ENCODE results near the gene ATXN8OS.

DNA sequence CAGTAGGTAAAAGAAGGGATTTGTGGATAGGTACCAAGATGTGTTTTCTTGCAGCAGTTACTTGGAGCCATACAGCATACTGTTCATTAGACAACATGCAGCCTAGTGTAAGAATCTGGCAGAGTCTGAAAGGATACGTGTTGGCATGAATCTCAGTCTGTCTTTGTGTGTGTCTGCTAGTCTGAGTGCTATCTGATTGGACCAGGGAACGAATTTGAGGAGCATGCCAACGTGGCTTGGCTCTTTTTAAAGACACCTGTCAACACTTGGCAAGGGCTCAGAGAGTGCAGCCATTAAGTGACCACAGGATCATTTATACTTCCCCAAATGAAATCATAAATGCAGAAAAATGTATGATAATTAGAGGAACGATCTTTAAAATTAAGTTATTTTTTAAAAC, 27.6 kb upstream of the ATXN8OS start:
- TF ChIP-seq CTCF (IDR thresholded peaks at IDR 0.05; ENCODE audit: low read length) (no peak), EZH2 (IDR thresholded peaks at IDR 0.05; ENCODE audit: borderline replicate concordance, low read length) (no peak)

Measured in OCI-LY1 (cell line).